ENCODE data around the gene GPR39.

Gene GPR39

GRCh38 chr2:132478461-132479105 lies 62.0 kb downstream of the GPR39 start:
- Histone ChIP-seq H4K20me1 (ENCODE audit: insufficient read depth) (no peaks in the 10 kb centered on the region), H3K27ac (no peak overlapping the region), H3K9ac (no peak overlapping the region), H3K4me1 (ENCODE audit: low read depth, poor library complexity, severe bottlenecking) (no peaks in the 10 kb centered on the region), H3K79me2 (ENCODE audit: insufficient read depth, low read depth) (no peaks in the 10 kb centered on the region), H3K27me3 (ENCODE audit: insufficient read depth, low read depth) (no peaks in the 10 kb centered on the region), H3K4me2 (no peak overlapping the region), H3K36me3 (ENCODE audit: insufficient read depth) (no peaks in the 10 kb centered on the region), H2AFZ (ENCODE audit: low read depth) (no peak overlapping the region), H3K4me3 (IDR thresholded peaks at IDR 0.05; ENCODE audit: insufficient read depth, low read depth, low read length) (no peak overlapping the region)
- no peak for TF ChIP-seq CTCF (conservative IDR thresholded peaks at IDR 0.05; ENCODE audit: low read depth, low read length)

- no peaks in the 10 kb centered on the region for H3K79me2 ChIP-seq (ENCODE audit: insufficient read depth, low read depth)
- no peaks in the 10 kb centered on the region for H4K20me1 ChIP-seq (ENCODE audit: insufficient read depth)
- no peak overlapping the region for H3K4me3 ChIP-seq (IDR thresholded peaks at IDR 0.05; ENCODE audit: insufficient read depth, low read depth, low read length)
- H3K27ac ChIP-seq: no peak overlapping the region
- no peak overlapping the region for H3K9ac ChIP-seq
- no peaks in the 10 kb centered on the region for H3K36me3 ChIP-seq (ENCODE audit: insufficient read depth)
- no peaks in the 10 kb centered on the region for H3K4me1 ChIP-seq (ENCODE audit: low read depth, poor library complexity, severe bottlenecking)
- no peak overlapping the region for H3K4me2 ChIP-seq
- H2AFZ ChIP-seq (ENCODE audit: low read depth): no peak overlapping the region
- H3K27me3 ChIP-seq (ENCODE audit: insufficient read depth, low read depth): no peaks in the 10 kb centered on the region
- no peak for TF ChIP-seq CTCF (conservative IDR thresholded peaks at IDR 0.05; ENCODE audit: low read depth, low read length)
Observed at GRCh38 chr2:132479155-132479554, 62.5 kb downstream of the GPR39 start.

GRCh38 chr2:132482821-132483220 lies 66.2 kb downstream of the GPR39 start:
- TF ChIP-seq CTCF (conservative IDR thresholded peaks at IDR 0.05; ENCODE audit: low read depth, low read length): no peak
- no peak overlapping the region for H3K4me3 ChIP-seq (IDR thresholded peaks at IDR 0.05; ENCODE audit: insufficient read depth, low read depth, low read length)
- H3K27ac ChIP-seq: no peak overlapping the region
- no peaks in the 10 kb centered on the region for H3K79me2 ChIP-seq (ENCODE audit: insufficient read depth, low read depth)
- H2AFZ ChIP-seq (ENCODE audit: low read depth): no peak overlapping the region
- no peaks in the 10 kb centered on the region for H3K36me3 ChIP-seq (ENCODE audit: insufficient read depth)
- H3K4me1 ChIP-seq (ENCODE audit: low read depth, poor library complexity, severe bottlenecking): no peaks in the 10 kb centered on the region
- no peak overlapping the region for H3K9ac ChIP-seq
- H3K27me3 ChIP-seq (ENCODE audit: insufficient read depth, low read depth): no peaks in the 10 kb centered on the region
- no peak overlapping the region for H3K4me2 ChIP-seq
- no peaks in the 10 kb centered on the region for H4K20me1 ChIP-seq (ENCODE audit: insufficient read depth)

- Histone ChIP-seq H3K4me3 (IDR thresholded peaks at IDR 0.05; ENCODE audit: insufficient read depth, low read depth, low read length) (no peak overlapping the region), H3K79me2 (ENCODE audit: insufficient read depth, low read depth) (no peaks in the 10 kb centered on the region), H3K9ac (no peak overlapping the region), H3K36me3 (ENCODE audit: insufficient read depth) (no peaks in the 10 kb centered on the region), H3K4me2 (no peak overlapping the region), H2AFZ (ENCODE audit: low read depth) (no peak overlapping the region), H3K27me3 (ENCODE audit: insufficient read depth, low read depth) (no peaks in the 10 kb centered on the region), H3K4me1 (ENCODE audit: low read depth, poor library complexity, severe bottlenecking) (no peaks in the 10 kb centered on the region), H3K27ac (no peak overlapping the region), H4K20me1 (ENCODE audit: insufficient read depth) (no peaks in the 10 kb centered on the region)
- TF ChIP-seq CTCF (conservative IDR thresholded peaks at IDR 0.05; ENCODE audit: low read depth, low read length): no peak
Observed at GRCh38 chr2:132484144-132484543, 67.5 kb downstream of the GPR39 start.
